Measurements from ENCODE around the gene TRHDE.

DNA sequence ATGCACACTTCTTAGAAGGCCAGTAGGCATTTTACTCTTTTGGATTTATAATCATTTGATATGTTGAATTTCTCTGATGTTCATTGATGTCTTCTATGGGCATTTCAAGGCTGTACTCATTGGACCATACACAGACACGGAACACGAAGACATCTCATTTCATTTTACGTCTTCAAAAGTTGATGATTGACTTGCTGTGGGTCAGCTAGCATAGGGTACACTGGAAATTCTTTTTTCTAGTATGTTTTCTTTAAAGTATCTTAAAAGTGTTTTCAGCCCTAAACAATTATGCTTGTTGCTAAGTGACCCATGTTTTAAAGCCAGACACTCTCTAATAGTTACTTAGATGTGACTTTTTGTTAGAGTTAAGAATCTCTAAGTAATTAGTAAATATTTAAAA, 16.3 kb downstream of the TRHDE start:
- TF ChIP-seq, protein P1, sequence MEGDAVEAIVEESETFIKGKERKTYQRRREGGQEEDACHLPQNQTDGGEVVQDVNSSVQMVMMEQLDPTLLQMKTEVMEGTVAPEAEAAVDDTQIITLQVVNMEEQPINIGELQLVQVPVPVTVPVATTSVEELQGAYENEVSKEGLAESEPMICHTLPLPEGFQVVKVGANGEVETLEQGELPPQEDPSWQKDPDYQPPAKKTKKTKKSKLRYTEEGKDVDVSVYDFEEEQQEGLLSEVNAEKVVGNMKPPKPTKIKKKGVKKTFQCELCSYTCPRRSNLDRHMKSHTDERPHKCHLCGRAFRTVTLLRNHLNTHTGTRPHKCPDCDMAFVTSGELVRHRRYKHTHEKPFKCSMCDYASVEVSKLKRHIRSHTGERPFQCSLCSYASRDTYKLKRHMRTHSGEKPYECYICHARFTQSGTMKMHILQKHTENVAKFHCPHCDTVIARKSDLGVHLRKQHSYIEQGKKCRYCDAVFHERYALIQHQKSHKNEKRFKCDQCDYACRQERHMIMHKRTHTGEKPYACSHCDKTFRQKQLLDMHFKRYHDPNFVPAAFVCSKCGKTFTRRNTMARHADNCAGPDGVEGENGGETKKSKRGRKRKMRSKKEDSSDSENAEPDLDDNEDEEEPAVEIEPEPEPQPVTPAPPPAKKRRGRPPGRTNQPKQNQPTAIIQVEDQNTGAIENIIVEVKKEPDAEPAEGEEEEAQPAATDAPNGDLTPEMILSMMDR (IDR thresholded peaks at IDR 0.05; ENCODE audit: insufficient read depth, low read length, poor library complexity, severe bottlenecking): no peak
- no peak for TF ChIP-seq EZH2phosphoT487 (conservative IDR thresholded peaks at IDR 0.05; ENCODE audit: low read length)

Data from SU-DHL-6 (cell line).